ENCODE data around the gene TRAK1.
A peak's percentile ranks its signal among the peaks of the same experiment; 100 is the strongest.

Gene TRAK1

GRCh38 chr3:42182555-42182954, 91.4 kb downstream of the TRAK1 start:
- no peak for DNase-seq

- DNase-seq = no peak
Observed at GRCh38 chr3:42183991-42184632, 93.0 kb downstream of the TRAK1 start.

- DNase-seq = no peak
Observed at GRCh38 chr3:42184651-42185443, 93.7 kb downstream of the TRAK1 start.

GRCh38 chr3:42187936-42188335, 96.8 kb downstream of the TRAK1 start:
- DNase-seq = no peak

GRCh38 chr3:42188376-42188775, 97.2 kb downstream of the TRAK1 start:
- DNase-seq = no peak

- no peak for DNase-seq
Observed at GRCh38 chr3:42189001-42189460, 97.9 kb downstream of the TRAK1 start.

- no peak for DNase-seq
Observed at GRCh38 chr3:42189736-42190135, 98.6 kb downstream of the TRAK1 start.

- DNase-seq = peak; percentile 23 to 55
Observed at GRCh38 chr3:42190701-42191442, 99.7 kb downstream of the TRAK1 start.

- no peak for DNase-seq
Observed at GRCh38 chr3:42191443-42191747, 100.2 kb downstream of the TRAK1 start.

- no peak for DNase-seq
Observed at GRCh38 chr3:42192334-42193200, 101.4 kb downstream of the TRAK1 start.

- DNase-seq = no peak
Observed at GRCh38 chr3:42194943-42195510, 103.9 kb downstream of the TRAK1 start.

- DNase-seq = no peak
Observed at GRCh38 chr3:42195879-42196330, 104.7 kb downstream of the TRAK1 start.

- no peak for DNase-seq
Observed at GRCh38 chr3:42198709-42199108, 107.6 kb downstream of the TRAK1 start.

GRCh38 chr3:42202217-42202865, 111.2 kb downstream of the TRAK1 start:
- no peak for DNase-seq

- no peak for DNase-seq
Observed at GRCh38 chr3:42204867-42205599, 113.9 kb downstream of the TRAK1 start.

- no peak for DNase-seq
Observed at GRCh38 chr3:42205800-42206514, 114.8 kb downstream of the TRAK1 start.

- no peak for DNase-seq
Observed at GRCh38 chr3:42209917-42210316, 118.8 kb downstream of the TRAK1 start.

- no peak for DNase-seq
Observed at GRCh38 chr3:42210726-42211125, 119.6 kb downstream of the TRAK1 start.

GRCh38 chr3:42213417-42213816, 122.3 kb downstream of the TRAK1 start:
- DNase-seq = no peak

- no peak for DNase-seq
Observed at GRCh38 chr3:42214064-42214463, 122.9 kb downstream of the TRAK1 start.
